Mesenteric fat pad (tissue), 1 donor: ENCODE results near the gene DCP1A. TPM values are rescaled to one million over a fixed set of nuclear protein-coding genes. Genes with fewer than 3 reads are reported as not detected.

Experiments used
- DNase-seq: peaks from one replicate; pipeline ENCODE4 v3.0.0-alpha.2; 2020; ENCODE audit warnings: low spot score
- total RNA-seq: library from RNA; stranded (reverse); fragmentation: NEBNext Ultra II Directional; extraction: Animal tissue kit (Norgen Biotek cat#: 25700); gene quantifications from one replicate; pipeline ENCODE4 v1.2.1, GENCODE V29; 2021
- donor health status: DM: yes; HTN: yes; CAD: no.

The DCP1A gene
- total RNA-seq, 1 donor from 2014 or later, result 28.6 TPM

DNA sequence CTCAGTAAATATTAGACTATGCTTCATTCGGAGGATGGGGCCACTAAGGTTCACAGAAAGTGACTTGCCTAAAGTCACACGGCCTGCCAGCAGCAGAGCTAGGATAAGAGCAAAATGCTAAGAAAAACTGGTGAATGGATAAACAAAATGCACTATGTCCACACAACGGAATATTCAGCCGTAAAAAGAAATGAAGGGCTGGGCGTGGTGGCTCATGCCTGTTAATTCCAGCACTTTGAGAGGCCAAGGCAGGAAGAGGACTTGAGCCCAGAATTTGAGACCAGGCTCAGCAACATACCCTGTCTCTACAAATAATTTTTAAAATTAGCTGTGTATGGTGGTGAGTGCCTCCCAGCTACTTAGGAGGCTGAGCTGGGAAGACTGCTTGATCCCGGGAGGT, 99.2 kb downstream of the DCP1A start:
- DNase-seq, result no peak

DNA sequence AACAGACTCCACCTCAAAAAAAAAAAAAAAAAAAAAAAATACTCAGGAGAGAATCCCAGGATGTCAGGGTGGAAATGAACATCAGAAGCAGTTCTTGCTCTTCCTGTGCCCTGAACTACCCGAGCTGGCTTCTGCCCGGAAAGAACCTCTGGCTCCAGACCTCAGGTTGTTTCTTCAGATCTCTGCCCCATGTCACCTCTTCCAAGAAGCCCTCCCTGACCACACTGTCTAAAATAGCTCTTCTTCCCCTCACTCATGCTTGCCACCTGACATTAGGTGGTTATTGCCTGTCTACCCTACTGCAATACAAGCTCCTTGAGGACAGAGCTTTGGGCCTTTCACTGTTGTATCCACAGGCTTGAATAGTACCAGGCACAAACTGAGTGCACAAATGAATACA, 99.7 kb downstream of the DCP1A start:
- no peak for DNase-seq

DNA sequence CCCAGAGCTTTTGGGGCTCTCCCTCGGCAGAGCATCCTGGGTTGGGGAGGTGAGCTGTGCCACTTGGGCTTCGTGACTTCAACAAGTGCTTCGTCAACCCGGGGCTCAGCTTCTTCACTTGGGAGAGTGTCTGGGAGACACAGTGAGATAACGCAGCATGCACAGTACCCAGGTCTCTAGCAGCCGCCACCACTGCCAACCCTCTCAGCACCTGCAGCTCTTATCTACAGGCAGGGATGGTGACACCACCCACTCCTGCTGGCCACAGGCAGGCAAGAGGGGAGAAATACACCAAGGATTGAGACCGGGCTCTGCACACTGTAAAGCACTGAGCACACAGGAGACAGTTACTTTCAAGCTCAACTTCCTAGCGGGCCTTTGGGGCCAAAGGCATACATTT, 103.1 kb downstream of the DCP1A start:
- no peak for DNase-seq

DNA sequence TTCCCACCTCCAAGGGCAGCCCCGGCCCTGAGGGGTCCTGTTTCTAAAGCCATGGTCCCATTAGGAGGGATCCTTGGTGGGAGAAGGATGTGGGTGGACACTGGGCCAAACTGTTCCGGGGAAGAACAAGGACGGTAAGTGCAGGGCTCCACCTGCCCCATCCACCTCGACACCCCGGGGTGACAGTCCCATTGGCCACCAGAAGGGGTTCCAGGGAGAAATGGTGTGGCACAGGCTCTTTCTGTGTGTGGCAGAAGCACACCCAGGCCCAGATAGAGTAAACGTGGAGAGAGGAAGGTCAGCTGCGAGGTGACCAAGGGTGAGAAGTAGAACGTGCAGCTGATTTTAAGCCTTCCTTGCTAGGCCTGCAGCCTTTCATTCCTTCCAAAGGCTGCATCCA, 103.6 kb downstream of the DCP1A start:
- no peak for DNase-seq

DNA sequence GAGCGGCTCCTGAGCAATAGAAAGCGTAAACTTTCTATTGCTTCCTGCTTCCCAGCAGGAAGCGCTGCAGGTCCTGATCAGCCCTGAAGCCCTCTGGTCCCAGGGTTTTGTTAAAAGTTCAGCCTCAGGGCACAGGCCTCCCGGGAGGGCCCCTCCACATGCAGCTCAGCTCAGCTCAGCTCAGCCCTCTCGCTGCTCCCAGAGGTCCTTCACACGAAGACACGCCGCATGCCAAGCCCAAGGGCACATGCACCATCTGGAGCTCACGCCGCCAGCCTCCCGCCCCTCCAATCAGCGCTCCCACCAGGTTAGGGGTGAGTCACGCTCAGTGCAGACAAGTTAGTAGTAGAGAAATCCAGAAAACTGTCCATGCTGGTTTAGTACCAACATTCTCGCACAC, 104.2 kb downstream of the DCP1A start:
- no peak for DNase-seq

DNA sequence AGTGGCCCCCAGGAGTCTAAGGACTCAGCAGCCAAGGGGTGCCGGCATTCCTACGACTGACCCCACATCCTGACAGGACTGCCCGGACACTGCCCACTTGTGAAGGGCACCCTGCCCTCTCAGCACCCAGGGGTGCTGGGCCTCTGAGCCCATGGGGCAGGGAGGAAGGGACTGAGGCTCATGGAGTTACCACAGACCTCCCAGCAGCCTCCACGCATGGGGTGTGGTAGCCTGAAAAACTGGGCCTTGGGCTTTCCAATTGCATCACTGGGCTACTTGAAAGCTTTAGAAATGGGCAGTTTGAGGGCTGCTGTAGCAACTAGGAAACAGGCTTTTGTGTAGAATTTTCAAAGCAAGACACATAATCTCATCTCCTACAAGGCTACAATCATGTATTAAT, 104.7 kb downstream of the DCP1A start:
- DNase-seq, result no peak

DNA sequence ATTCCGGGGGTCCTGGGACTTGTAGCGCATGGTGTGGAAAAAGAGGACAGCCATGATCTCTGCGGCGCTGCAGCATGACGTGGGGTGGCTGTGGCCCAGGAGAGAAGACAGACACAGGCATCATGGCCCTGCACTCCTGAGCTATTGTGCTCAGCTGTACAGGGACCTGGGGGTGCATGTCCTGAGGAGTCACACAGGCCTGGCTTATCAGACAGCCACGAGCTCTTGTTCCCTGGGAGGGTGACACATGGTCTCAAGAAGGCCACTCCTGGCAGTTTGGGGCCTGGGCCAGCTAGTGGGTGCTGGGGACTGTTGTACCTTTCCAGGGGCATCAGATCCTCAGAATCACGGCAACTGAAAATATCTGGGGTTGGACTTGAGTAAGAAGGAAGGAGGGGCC, 105.2 kb downstream of the DCP1A start:
- DNase-seq, result no peak

DNA sequence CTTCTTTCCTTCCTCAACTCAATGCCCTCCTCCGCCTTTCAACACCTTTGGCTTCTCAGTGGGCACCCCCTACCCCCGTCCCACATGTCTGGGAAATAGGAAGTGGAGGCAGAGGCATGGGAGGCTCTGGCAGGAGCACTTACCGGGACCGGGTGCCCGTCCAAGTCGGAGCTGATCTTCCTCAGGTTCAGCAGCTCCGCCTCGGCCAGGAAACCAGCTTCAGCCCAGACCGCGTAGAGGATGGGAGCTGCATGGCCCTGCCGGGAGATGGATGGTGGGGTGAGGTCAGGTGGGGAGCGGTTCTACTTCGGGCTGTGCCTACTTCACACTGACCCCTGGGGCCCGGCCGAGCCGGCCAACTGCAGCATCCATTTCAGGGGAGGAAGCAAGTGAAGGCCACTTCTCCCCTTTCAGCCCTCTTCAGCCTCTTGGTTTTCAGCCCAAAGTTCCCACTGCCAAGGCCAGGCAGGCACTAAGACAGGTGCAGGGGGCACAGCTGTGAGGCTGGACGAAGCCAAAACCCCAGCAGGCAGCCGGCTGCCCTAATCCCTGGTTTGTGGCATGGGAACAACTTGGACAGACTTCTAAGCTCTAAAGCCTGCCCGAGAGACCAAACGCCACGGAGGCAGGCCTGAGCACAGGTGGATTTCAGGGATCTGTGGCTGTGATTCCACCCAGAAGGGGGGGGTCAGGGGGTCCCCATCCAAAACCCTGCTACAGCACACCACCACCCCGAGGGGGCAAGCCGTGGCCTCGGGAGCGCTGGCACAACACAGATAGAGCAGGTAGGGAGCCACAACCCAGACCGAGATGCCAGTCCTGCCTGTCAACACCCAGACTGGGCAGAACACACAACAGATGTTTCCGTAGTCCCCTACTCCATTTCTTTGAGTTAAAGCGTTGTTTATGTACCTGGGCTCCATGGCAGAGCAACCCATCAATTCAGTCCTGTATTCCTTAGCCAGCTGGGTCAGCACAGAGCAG, 106.1 kb downstream of the DCP1A start:
- DNase-seq, result no peak

DNA sequence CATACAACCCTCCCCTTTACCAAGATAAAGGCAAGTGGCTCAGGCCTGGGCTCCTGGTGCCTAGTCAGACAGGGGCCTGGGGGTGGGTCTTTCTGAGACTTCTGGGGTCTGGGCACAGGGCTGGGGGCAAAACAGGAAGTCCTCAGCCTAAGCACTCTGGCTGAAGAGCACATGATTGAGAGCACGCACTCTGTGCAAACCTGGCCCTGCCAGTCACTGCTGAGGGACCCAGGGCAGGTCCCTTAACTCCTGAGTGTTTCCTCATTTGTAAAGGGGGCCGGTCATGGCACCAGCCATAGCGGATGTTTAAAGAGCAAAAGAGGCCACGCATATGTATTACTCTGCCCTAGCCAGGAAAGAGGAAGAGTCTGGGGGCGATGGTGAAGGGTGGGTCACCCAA, 107.5 kb downstream of the DCP1A start:
- no peak for DNase-seq

DNA sequence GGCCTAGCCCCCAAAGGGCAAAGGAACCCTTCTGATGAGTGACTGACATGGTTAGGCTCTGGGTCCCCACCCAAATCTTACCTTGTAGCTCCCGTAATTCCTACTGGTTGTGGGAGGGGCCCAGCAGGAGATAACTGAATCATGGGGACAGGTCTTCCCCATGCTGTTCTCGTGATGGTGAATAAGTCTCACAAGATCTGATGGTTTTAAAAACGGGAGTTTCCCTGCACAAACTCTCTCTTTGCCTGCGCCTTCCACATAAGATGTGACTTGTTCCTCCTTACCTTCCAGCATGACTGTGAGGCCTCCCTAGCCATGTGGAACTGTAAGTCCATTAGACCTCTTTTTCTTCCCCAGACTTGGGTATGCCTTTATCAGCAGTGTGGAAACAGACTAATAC, 108.5 kb downstream of the DCP1A start:
- DNase-seq, result no peak

DNA sequence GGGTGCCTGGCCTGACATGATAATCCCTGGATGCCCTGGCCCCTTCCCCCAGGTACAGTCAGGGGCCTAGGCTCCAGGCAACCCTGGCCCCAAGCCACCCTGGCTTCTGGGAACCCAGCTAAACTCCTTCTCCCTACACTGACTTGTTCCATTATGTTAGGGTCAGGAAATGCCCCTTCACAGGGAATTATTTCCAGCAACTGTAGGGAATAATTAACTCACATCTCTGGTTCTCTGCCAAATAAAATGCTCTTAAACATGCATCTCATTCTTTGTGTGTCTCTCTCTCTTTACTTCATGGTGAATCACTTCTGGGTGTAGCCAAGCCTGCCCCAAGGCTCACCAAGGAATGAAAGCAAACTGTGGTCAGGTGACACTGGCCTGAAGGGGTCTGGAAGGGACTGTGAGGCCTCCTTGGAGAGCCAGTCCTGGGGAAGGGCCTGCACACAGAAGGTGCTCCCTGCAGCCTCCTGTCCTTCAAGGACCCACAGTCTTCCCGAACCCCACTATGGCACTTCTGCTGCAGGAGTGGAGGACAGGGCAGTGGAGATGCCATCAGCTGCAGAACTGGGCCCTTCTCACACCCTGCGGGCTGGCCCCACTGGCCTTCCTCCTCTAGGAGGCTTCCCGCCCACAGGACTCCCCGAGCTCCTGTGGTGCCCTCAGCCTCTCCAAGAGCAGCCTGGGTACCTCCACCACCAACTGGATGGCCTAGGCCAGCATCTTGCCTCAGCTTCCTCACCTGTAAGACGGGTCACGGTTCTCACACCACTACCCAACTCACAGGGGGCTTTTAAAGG, 109.1 kb downstream of the DCP1A start:
- DNase-seq, result no peak

DNA sequence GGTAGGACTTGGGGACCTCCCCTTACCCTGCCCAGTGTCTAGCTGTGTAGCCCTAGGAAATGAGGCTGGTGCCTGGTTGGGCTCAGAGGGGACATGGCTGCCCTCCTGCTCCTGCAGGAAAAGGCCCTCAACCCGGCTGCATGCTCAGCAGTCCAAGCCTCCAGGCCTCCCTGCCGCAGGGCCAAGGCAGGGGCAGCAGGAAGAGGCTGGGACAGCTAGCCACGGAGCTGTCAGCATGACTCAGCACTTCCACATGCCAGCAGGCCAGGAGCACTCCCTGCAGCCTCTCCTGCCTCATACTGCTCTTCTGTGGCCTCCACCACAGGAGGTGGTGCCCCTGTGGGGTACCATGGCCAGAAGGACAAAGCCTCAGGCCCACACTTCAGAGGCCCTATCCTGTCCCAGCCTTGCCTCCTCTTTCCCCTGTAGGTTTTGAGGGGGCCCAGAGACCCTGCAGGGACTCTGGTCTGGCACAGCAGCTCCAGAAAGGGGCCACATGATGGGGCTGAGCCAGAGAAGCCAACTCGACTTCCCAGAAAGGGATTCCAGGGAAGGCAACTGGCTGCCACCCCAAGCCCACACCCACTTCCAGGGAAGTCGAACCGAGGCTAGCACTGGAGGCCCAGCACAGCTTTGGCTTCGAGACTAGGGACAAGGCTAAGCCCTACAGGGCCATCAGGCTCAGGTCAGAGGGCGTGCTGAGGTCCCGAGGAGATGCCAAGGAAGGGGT, 111.1 kb downstream of the DCP1A start:
- no peak for DNase-seq

DNA sequence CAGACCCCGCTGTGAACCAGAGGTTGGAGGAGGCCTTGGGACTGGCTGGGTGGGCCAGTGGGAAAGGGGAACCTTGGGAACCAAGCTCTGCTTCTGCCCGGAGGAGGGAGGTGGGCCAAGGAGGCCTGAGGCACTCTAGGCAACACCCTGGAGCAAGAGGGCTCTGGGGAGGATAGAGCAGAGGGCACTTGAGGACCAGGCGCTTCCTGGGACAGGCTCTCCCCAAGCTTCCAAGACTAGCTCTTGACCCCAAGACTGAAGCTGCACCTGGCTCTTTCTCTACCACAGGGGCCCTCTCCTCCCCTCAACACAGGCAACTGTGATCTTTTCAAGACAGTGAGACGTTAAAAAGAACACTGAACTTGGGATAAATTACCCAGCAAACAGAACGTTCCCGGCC, 111.8 kb downstream of the DCP1A start:
- DNase-seq, result no peak

DNA sequence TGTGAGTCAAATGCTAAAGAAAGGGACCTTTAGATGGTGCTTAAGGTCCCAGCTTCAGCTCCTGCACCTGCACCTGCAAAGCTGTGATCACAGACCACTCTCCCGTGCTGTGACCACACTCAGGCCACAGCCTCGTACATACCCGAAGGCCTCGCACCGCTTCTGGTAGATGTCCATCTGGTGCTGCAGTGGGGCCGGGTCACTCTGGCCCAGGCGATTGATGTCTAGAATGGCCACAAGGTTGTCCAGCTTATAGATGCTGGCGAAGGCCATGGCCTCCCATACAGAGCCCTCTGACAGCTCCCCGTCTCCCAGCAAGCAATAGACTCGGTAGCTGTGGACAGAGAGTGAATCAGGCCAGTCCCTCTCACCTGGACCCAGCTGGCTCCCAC, 112.5 kb downstream of the DCP1A start:
- no peak for DNase-seq

DNA sequence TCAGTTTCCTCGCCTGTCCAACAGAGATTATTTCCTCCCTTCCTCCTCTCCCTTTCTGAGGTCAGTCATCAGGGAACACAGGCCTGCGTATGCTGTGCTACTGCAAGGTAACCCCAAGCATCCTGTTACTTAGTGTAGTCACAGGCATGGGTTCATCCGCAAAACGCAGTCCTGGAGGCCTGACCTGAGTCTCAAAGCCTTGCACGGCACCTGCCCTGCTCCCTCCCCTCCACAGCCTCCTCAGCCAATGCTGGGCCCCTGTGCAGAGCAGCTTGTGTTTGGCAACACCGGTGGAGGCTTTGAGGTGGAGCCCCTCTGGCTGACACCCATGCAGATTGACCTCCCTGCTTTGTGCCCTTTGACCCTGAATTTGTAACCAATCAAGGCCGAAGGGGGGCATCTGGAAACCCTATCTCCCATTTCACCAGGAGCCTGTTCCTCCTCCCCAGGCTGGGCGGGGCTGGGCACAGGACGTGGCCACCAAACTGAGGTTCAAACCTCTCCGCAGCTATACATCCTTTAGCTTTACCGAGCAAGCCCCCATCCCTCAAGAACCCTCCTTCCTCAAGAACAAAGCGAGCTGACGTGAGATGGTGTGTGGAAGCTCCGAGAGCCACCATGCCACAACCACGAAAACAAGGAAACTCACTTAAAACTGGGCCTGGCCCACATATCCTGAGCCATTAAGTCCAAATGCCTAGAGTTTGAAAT, 113.1 kb downstream of the DCP1A start:
- DNase-seq, result no peak

Other genes starting within 250 kb of the DCP1A start
- gene RFT1, start 217.1 kb downstream of the DCP1A start, total RNA-seq, result 19.1 TPM
- 80.4 TPM for gene PRKCD, start 186.3 kb downstream of the DCP1A start, total RNA-seq
- gene TKT, start 91.5 kb downstream of the DCP1A start, total RNA-seq, result 416 TPM
- gene CACNA1D, start 147.1 kb upstream of the DCP1A start, total RNA-seq, result 0.45 TPM